ENCODE results near the gene TBCD.

The TBCD gene

GRCh38 chr17:82871776-82872561, 120.1 kb downstream of the TBCD start:
- DNase-seq (ENCODE audit: low read depth), result no peak

DNA sequence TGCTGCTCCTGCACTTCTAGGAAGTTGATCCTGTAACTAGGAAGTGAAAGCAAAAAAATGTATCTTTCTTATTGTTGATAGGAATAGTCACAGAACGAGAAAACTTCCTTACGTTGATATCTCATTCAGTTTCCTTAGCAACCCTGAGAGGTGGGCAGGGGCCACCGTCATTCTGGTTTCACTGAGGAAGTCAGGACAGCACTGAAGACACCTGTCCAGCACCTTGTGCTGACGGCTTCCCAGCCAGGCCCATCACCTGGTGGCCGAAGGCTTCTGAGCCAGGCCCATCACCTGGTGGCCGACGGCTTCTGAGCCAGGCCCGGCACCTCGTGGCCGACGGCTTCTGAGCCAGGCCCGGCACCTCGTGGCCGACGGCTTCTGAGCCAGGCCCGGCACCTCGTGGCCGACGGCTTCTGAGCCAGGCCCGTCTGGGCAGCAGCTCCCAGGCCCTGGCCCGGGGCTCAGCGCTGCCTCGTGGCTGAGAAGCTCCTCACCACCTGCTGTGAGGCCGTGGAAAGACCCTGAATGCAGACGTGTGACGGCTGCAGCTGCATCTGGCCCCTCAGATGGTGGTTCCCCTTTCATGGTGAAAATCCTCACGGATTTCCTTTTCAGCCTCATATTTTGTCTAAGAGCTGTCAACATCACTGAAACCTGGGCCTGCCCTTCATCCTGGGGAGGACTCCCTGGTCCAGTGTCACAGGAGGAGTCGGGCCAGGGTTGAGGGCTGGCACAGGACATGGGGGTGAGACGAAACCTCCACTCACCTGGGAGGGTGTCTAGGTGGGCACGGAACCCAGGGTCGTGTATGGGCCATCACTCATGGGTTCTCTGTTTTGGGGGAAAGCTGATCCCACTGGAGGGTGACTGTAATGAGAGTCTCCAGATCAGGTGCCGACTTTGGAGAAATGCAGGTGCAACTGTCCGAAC, 121.0 kb downstream of the TBCD start:
- no peak for DNase-seq (ENCODE audit: low read depth)

DNA sequence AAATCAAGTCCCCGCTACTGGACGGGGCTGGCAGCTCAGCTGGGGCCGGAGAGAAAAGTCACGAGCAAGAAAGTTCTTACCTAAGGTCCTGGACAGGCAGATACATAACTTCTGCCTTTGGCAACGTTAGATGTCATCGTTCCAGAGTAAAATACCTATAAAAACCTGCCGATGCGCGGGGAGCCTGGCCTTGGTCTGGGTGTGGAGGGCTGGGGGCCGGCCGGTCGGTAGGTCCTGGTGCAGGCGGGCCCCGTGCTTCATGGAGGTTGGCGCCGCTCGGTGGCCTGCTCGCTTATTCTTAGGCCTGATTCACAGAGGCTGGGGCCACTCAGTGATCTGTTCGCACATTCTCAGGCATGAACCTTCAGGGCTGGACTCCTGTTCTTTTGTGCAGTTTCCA, 121.7 kb downstream of the TBCD start:
- DNase-seq (ENCODE audit: low read depth), result no peak

- no peak for DNase-seq (ENCODE audit: low read depth)
Measured at GRCh38 chr17:82874011-82874835, 122.4 kb downstream of the TBCD start.

DNA sequence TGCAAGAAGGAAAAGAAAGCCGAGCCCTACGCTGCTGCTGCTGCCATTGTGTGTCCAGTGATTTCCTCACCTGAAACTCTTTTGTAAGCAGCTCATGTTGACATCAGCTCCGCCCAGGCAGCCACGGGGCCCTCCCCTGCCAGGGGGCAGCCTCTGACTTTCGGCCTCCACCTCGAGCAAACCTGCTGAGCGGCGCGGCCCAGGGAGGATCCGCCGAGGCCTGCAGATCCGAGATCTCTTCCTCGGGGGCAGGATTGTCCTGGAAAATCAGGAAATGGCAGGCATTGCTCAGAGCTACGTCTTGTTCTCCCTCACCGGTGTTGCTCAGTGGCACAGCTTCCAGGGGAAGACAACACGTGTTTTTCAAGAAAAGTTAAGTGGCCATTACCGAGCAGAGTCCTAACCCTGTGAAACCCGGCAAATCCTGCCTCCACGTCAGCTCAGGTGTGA, 123.6 kb downstream of the TBCD start:
- DNase-seq (ENCODE audit: low read depth), result no peak

GRCh38 chr17:82876149-82876548, 124.3 kb downstream of the TBCD start:
- no peak for DNase-seq (ENCODE audit: low read depth)

- no peak for DNase-seq (ENCODE audit: low read depth)
Measured at GRCh38 chr17:82876602-82877379, 124.9 kb downstream of the TBCD start.

- DNase-seq (ENCODE audit: low read depth), result no peak
Measured at GRCh38 chr17:82878527-82878926, 126.7 kb downstream of the TBCD start.

GRCh38 chr17:82879241-82879640, 127.4 kb downstream of the TBCD start:
- no peak for DNase-seq (ENCODE audit: low read depth)

- DNase-seq (ENCODE audit: low read depth), result no peak
Measured at GRCh38 chr17:82880620-82881323, 128.9 kb downstream of the TBCD start.

GRCh38 chr17:82881324-82881823, 129.5 kb downstream of the TBCD start:
- DNase-seq (ENCODE audit: low read depth), result no peak

DNA sequence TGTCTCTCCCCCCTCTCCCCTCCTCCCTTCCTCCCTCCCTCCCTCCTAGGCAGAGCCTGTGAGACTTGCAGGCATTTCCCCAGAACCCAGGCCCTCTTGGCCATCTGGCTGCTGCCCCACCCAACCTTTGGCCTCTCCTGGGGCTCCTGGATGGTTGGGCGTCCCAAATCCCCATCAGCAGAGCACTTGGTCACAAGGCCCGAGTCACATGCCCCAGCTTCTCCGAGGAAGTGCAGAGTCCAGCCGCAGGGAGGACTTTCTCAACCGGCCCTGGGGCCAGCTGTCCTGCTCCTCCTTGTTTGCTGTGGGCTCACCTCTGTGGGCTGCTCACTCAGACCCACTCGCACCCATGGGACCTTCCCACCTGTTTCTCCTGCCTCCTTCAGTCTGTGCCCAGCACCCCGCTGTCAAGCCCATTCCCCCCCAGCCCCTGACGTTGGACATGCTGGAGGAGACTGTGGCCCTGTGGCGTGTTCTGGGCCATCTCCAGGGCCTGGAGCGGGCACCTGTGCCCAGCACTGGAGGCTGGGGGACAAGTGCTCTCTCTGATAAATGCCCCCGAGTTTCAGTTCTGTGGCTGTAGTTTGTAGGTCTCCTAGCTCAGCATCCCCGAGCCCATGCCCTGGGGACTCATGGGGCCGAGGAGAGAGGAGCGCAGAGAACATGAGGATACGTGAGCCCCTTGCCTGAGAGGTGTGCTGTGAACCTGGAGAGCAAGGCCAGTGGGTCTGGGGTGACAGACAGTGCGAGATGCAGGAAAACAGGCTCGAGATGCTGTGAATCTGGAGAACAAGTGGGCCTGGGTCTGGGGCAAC, 130.2 kb downstream of the TBCD start:
- no peak for DNase-seq (ENCODE audit: low read depth)

DNA sequence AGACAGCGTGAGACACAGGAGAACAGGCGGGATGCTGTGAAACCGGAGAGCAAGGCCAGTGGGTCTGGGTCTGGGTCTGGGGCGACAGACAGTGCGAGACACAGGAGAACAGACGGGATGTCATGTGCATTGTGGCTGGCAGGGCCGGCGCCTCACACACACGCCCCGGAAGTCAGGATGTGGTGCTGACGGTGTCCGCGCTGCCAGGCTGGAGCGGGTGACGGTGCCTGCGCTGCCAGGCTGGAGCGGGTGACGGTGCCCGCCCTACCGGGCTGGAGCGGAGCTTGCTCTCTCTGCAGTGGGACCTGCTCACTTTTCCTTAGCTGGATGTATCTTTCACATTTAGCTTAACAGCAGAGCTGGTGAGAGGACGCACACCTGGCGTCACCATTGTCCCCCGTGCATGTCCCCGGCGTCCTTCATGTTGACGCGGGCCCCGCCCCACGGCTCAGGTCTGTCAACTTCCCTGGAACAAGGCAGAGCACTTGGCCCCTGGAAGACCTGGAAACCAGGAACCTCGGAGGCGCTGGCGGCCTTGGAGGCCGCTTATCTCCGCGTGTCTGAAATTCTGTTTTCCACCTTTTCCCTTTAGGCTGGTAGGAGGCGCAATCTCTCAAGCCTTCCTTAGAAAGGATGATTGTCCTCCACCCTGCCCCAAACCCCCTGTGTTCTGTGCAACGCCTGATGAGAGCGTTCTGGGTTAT, 131.0 kb downstream of the TBCD start:
- no peak for DNase-seq (ENCODE audit: low read depth)

DNA sequence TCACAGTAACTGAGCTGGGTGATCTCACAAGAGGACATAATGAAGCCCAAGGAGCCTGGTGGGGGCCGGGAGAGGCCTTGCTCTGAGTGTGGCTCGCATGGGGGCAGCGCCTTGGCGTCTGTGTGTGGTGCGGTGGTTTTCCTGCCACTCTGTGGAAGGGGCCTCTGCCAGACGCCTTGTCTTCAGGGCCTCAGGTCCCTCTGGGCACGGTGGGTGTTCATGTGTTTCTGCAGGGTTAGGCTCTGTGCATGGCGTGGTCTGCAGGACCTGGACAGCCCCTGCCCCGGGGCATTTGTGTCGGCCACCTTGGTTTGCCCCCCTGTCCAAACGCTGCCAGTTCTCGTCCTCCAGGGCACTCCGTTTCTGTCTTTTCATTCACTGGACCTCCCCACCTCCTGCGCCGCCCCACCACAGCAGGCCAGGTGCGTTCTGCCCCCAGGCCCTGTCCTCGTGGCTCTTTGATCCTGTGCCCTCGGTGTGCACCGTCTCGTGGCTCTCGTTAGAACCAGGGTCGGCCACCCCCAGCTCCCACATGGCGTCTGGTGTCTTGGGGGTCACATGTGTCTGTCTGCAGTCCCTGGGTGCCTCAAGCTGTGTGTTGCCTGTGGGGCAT, 131.7 kb downstream of the TBCD start:
- DNase-seq (ENCODE audit: low read depth), result no peak

GRCh38 chr17:82884341-82884969, 132.6 kb downstream of the TBCD start:
- no peak for DNase-seq (ENCODE audit: low read depth)

DNA sequence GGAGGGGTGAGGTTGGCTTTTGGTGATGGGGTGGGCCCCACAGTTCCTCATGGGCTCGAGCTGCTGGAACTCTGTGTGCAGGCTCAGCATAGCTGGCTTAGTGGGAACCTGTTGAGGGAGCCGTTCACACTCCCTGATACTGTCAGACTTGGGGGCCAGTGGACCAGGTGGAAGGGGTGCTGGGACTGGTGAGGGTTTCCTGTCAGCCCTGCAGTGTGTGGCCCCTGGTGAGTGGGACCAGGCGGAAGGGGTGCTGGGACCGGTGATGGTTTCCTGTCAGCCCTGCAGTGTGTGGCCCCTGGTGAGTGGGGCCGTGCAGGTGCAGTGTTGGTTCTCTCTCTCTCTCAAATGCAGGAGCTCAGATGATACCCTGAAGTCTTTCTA, 133.1 kb downstream of the TBCD start:
- no peak for DNase-seq (ENCODE audit: low read depth)

DNA sequence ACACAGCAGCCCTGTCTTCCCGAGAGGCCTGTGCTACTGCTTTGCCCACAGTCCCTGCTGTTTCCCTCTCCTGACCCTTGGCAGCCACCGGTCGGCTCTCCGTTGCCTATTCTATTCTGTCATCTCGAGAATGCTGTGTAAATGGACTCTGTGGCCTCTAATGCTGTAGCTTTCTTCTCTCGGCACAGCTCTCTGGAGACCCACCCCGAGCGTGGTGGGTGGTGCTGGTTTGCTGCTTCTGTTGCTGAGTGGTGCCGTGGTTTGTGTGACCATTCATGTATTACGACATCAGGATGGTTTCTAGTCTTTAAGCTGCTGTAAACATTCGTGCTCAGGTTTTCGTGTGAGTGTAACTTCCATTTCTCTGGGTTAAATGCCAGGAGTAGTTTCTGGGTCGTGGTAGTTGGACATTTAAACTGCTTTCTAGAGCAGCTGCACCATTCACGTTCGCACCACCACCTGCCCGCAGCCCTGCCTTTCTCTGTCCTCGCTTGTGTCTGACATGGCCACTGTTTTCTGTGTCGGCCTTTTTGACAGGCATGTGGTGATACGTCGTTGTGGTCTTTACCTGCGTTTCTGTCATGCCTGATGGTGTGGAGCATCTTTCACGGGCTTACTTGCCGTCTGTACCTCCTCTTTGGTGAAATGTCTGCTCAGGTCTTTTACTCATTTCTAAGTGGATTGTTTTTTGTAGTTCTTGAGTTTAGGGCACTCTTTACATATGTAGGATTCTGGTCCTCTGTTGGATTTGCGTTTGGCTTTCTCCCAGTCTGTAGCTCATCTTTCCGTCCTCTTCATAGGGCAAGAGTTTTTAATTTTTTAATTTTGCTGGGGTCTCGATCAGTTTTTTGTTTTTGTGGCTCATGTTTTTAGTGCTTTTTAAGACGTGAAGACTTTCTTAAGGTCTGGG, 135.6 kb downstream of the TBCD start:
- no peak for DNase-seq (ENCODE audit: low read depth)

All from GM04503 (cell line).